Subcutaneous adipose tissue (tissue), 4 donors: ENCODE results near the gene ANKRD28. TPM values are rescaled to one million over a fixed set of nuclear protein-coding genes. Genes with fewer than 3 reads are reported as not detected.

ENCODE experiments used
- total RNA-seq, 4 donors: library from RNA; depleted of rRNA; stranded (reverse); fragments of >200 nt; gene quantifications; one replicate each; pipeline ENCODE4 v1.1.0, GENCODE V29; 2016
- TF ChIP-seq, protein P1 (sequence below): fragments of 450-650 bp; IDR thresholded peaks from one replicate; pipeline ENCODE4 v1.5.1; 2016; ENCODE audit warnings: low read depth, mild to moderate bottlenecking, control low read depth, antibody characterized with exemption, moderate library complexity

The ANKRD28 gene
- total RNA-seq, 4 donors from 2014 or later = 66.5 to 130 (median 123) TPM

- TF ChIP-seq, protein P1, sequence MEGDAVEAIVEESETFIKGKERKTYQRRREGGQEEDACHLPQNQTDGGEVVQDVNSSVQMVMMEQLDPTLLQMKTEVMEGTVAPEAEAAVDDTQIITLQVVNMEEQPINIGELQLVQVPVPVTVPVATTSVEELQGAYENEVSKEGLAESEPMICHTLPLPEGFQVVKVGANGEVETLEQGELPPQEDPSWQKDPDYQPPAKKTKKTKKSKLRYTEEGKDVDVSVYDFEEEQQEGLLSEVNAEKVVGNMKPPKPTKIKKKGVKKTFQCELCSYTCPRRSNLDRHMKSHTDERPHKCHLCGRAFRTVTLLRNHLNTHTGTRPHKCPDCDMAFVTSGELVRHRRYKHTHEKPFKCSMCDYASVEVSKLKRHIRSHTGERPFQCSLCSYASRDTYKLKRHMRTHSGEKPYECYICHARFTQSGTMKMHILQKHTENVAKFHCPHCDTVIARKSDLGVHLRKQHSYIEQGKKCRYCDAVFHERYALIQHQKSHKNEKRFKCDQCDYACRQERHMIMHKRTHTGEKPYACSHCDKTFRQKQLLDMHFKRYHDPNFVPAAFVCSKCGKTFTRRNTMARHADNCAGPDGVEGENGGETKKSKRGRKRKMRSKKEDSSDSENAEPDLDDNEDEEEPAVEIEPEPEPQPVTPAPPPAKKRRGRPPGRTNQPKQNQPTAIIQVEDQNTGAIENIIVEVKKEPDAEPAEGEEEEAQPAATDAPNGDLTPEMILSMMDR = no peak
These were observed 147.9 kb downstream of the ANKRD28 start for GRCh38 chr3:15649858-15650257.

DNA sequence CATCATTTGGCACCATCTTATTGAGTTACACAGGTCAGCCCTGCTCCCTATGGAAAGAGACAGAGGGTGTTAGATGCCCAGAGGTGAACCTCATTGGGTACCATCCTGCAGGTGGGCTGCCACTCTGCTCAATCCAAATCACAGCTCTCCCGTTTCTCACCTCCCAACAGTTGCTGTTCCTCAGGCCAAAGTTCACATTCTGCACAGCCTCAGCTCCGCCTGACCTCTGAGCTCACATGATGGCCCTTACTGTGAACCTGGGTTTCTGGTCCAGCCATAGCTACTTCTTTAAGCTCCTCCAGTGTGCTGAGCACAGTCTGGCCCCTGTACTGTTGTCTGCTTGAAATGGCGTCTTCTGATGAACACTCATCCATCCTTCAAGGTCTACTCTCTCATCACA, 148.4 kb downstream of the ANKRD28 start:
- TF ChIP-seq, protein P1 = no peak

- TF ChIP-seq, protein P1 = no peak
These were observed 150.1 kb downstream of the ANKRD28 start for GRCh38 chr3:15647611-15648167.

- TF ChIP-seq, protein P1 = no peak
These were observed 150.8 kb downstream of the ANKRD28 start for GRCh38 chr3:15646851-15647511.

DNA sequence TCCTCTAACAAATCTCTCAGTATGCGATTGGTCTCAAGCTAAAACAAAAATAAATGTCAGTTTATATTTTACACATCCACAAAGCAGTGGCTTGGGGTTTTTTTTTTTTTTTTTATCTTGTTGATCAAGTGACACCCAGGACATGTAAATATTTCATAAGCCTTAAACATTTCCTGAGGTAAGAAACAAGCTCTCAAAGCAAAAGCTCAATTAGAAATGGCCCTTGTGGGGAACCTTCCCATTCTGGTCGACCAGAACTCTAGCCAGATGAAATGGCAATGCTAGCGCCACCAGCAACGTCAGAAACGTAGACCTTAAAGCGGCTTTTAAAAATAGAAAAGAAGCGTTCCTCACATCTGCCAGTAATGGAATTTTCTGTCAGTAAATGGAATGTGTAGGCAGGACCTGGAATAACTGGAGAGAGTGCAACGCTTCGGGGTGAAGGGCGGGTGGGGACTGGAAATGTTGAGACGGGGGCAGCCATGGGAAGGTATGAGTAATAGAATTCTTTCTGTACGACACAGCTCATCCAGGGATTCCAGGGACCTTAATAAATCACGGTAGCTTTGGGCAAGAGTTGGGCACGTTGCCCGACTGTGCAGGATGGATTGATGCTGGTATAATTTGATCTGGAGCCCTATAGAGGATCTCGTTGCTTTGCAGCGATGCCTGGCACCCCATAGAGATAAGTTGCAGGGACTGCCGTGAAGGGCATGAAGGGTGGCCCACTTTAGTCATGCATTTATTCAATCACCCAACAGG, 151.9 kb downstream of the ANKRD28 start:
- TF ChIP-seq, protein P1 = no peak

DNA sequence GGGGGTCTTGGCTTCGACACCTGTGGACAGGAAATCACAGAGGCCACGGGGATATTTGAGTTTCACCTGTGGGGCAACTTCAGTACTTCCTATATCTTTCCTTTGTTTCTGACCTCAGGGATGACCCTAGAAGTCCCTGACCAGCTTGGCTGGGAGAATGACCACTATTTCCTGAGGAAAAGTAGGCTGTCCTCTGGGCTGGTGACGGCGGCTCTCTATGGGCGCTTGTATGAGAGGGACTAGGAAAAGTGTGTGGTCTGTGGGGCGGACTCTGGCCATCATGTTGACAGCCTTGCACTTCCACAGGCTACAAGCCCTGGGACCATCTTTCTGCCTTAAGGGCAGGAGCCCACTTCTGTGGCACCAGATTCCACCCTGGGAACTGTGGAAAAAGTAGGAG, 152.5 kb downstream of the ANKRD28 start:
- TF ChIP-seq, protein P1 = no peak

DNA sequence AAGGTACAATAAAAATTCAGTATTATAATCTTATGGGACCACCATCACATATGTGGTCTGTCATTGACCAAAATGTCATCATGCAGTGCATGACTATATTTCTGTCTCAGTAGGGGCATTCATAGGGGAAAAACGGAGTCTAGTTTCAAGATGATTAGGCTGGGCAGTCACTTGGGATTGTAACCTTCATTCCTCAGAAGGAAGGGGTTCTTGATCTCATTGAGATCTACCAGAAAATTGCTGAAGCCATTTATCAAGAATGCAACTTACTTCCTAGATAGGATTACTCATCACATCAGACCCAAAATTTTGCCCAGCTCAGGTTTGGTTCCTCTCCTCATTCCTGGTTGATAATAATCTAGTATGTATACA, 158.9 kb downstream of the ANKRD28 start:
- TF ChIP-seq, protein P1 = no peak
